SK-N-SH (cell line): ENCODE measurements around the gene YOD1.

Experiments used
- EP300 ChIP-seq, 2 experiments: IDR thresholded peaks; 2 replicates each; pipeline versions ENCODE4 v1.4.0 to v1.6.1; 2012; ENCODE audit warnings: borderline replicate concordance in 1 of 2, low read depth in 1 of 2, low read length in 1 of 2
- EZH2phosphoT487 ChIP-seq: fragments of 200-600 bp; sonication (generic); IDR thresholded peaks from 2 replicates; pipeline ENCODE4 v1.6.1; 2017; ENCODE audit warnings: low read depth, mixed run types, mild to moderate bottlenecking, antibody characterized with exemption, moderate library complexity, borderline replicate concordance
- GABPA ChIP-seq: IDR thresholded peaks from 2 replicates; pipeline ENCODE4 v1.4.0; 2012; ENCODE audit warnings: low read depth, mild to moderate bottlenecking
- JUND ChIP-seq: IDR thresholded peaks from 2 replicates; pipeline ENCODE4 v1.4.0; 2012
- MXI1 ChIP-seq: IDR thresholded peaks from 2 replicates; pipeline ENCODE4 v1.6.1; 2012; ENCODE audit warnings: mild to moderate bottlenecking, low read depth, low read length, improper control_type of control experiment
- RAD21 ChIP-seq: IDR thresholded peaks from 2 replicates; pipeline ENCODE4 v1.6.1; 2012; ENCODE audit warnings: mild to moderate bottlenecking, low read length
- SIN3A ChIP-seq: IDR thresholded peaks from 2 replicates; pipeline ENCODE4 v1.6.1; 2012; ENCODE audit warnings: low read depth, mild to moderate bottlenecking, low read length, moderate library complexity, borderline replicate concordance
- TAF1 ChIP-seq: IDR thresholded peaks from 2 replicates; pipeline ENCODE4 v1.6.1; 2012; ENCODE audit warnings: low read depth, mild to moderate bottlenecking, low read length, moderate library complexity, borderline replicate concordance
- YY1 ChIP-seq: IDR thresholded peaks from 2 replicates; pipeline ENCODE4 v1.4.0; 2012; ENCODE audit warnings: low read depth, mild to moderate bottlenecking
- TF ChIP-seq, protein P1 (sequence below): fragments of 200-600 bp; sonication (generic); IDR thresholded peaks from 2 replicates; pipeline ENCODE4 v1.6.1; 2017; ENCODE audit warnings: antibody characterized with exemption, mild to moderate bottlenecking, moderate library complexity
- TF ChIP-seq, protein P2 (sequence below): IDR thresholded peaks from 2 replicates; pipeline ENCODE4 v1.6.1; 2012; ENCODE audit warnings: mild to moderate bottlenecking, low read depth, low read length, moderate library complexity
- TF ChIP-seq, protein P3 (sequence below): IDR thresholded peaks from 2 replicates; pipeline ENCODE4 v1.4.0; 2012; ENCODE audit warnings: low read depth
- TF ChIP-seq, protein P4 (sequence below): IDR thresholded peaks from 2 replicates; pipeline ENCODE4 v1.4.0; 2012; ENCODE audit warnings: low read depth, borderline replicate concordance
- TF ChIP-seq, protein P5 (sequence below): IDR thresholded peaks from 2 replicates; pipeline ENCODE4 v1.4.0; 2012; ENCODE audit warnings: low read depth, borderline replicate concordance

DNA sequence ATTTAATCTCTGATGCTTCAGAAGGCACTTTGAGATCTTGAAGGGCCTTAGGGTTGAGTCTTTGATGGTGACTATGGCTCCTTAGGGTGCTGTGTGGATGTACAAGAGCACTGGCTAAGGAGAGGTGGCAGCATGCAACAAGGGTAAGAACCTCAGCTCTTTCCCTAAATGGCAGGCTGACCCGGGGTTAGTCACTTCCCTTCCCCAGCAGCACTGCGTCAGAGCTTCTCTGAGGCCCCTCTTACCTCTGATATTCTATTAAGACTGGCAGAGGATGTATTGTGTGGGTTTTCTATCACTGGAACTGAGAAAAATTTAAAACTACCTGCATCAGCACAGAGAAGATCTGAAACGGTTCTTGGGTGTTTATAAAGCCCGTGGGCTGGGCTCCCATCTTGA, 30.3 kb downstream of the YOD1 start:
- no peak for TF ChIP-seq SIN3A
- no peak for TF ChIP-seq TAF1
- TF ChIP-seq YY1, result no peak
- no peak for TF ChIP-seq EP300 (IDR thresholded peaks at IDR 0.05; ENCODE audit: borderline replicate concordance in 1 of 2, low read depth in 1 of 2, low read length in 1 of 2)
- TF ChIP-seq, protein P1, sequence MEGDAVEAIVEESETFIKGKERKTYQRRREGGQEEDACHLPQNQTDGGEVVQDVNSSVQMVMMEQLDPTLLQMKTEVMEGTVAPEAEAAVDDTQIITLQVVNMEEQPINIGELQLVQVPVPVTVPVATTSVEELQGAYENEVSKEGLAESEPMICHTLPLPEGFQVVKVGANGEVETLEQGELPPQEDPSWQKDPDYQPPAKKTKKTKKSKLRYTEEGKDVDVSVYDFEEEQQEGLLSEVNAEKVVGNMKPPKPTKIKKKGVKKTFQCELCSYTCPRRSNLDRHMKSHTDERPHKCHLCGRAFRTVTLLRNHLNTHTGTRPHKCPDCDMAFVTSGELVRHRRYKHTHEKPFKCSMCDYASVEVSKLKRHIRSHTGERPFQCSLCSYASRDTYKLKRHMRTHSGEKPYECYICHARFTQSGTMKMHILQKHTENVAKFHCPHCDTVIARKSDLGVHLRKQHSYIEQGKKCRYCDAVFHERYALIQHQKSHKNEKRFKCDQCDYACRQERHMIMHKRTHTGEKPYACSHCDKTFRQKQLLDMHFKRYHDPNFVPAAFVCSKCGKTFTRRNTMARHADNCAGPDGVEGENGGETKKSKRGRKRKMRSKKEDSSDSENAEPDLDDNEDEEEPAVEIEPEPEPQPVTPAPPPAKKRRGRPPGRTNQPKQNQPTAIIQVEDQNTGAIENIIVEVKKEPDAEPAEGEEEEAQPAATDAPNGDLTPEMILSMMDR, result no peak
- TF ChIP-seq RAD21, result no peak
- TF ChIP-seq, protein P2, sequence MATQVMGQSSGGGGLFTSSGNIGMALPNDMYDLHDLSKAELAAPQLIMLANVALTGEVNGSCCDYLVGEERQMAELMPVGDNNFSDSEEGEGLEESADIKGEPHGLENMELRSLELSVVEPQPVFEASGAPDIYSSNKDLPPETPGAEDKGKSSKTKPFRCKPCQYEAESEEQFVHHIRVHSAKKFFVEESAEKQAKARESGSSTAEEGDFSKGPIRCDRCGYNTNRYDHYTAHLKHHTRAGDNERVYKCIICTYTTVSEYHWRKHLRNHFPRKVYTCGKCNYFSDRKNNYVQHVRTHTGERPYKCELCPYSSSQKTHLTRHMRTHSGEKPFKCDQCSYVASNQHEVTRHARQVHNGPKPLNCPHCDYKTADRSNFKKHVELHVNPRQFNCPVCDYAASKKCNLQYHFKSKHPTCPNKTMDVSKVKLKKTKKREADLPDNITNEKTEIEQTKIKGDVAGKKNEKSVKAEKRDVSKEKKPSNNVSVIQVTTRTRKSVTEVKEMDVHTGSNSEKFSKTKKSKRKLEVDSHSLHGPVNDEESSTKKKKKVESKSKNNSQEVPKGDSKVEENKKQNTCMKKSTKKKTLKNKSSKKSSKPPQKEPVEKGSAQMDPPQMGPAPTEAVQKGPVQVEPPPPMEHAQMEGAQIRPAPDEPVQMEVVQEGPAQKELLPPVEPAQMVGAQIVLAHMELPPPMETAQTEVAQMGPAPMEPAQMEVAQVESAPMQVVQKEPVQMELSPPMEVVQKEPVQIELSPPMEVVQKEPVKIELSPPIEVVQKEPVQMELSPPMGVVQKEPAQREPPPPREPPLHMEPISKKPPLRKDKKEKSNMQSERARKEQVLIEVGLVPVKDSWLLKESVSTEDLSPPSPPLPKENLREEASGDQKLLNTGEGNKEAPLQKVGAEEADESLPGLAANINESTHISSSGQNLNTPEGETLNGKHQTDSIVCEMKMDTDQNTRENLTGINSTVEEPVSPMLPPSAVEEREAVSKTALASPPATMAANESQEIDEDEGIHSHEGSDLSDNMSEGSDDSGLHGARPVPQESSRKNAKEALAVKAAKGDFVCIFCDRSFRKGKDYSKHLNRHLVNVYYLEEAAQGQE, result no peak
- TF ChIP-seq, protein P3, sequence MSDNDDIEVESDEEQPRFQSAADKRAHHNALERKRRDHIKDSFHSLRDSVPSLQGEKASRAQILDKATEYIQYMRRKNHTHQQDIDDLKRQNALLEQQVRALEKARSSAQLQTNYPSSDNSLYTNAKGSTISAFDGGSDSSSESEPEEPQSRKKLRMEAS, result no peak
- no peak for TF ChIP-seq EZH2phosphoT487
- TF ChIP-seq GABPA, result no peak
- TF ChIP-seq, protein P4, sequence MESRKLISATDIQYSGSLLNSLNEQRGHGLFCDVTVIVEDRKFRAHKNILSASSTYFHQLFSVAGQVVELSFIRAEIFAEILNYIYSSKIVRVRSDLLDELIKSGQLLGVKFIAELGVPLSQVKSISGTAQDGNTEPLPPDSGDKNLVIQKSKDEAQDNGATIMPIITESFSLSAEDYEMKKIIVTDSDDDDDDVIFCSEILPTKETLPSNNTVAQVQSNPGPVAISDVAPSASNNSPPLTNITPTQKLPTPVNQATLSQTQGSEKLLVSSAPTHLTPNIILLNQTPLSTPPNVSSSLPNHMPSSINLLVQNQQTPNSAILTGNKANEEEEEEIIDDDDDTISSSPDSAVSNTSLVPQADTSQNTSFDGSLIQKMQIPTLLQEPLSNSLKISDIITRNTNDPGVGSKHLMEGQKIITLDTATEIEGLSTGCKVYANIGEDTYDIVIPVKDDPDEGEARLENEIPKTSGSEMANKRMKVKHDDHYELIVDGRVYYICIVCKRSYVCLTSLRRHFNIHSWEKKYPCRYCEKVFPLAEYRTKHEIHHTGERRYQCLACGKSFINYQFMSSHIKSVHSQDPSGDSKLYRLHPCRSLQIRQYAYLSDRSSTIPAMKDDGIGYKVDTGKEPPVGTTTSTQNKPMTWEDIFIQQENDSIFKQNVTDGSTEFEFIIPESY, result no peak
- no peak for TF ChIP-seq JUND
- TF ChIP-seq, protein P5, sequence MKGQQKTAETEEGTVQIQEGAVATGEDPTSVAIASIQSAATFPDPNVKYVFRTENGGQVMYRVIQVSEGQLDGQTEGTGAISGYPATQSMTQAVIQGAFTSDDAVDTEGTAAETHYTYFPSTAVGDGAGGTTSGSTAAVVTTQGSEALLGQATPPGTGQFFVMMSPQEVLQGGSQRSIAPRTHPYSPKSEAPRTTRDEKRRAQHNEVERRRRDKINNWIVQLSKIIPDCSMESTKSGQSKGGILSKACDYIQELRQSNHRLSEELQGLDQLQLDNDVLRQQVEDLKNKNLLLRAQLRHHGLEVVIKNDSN, result no peak
- TF ChIP-seq MXI1, result no peak
